ENCODE measurements around the gene HBZ.
"Not testable (repeated sequence)": the region's sequence is repeated elsewhere in the genome, so short reads cannot be mapped to it uniquely, and the experiment has no call there.

The HBZ gene

DNA sequence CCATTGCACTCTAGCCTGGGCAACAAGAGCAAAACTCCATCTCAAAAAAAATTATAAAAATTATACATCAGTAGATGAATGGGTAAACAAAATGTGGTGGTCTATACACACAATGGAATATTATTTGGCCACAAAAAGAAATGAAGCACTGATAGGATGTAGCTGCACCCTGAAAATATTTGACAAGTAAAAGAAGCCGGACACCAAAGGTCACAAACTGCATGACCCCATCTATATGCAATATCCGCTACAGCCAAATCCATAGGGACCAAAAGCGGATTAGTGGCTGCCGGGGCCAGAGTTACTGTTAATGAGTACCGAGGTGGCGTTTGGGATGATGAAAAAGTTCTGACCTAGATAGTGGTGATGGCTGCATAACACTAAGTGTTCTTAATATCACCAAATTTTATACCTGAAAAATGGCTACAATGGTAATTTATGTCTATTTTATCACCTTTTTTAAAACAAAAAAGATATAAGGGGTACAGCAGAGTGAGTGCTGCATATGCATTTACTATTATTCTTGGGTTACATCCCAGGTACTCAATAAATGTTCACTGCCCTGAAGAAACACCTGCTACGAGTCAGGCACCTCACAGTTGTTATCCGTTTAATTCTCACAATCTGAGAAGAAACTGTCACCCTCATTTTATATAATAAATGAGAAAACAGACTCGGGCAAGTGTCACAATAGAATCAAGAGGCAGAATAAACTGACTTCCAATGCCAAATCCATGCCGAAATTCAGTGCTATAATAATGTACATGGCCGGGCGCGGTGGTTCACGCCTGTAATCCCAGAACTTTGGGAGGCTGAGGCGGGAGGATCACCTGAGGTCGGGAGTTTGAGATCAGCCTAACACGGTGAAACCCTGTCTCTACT, 27.0 kb downstream of the HBZ start:
- DNase-seq (ENCODE audit: low spot score), result no peak

DNA sequence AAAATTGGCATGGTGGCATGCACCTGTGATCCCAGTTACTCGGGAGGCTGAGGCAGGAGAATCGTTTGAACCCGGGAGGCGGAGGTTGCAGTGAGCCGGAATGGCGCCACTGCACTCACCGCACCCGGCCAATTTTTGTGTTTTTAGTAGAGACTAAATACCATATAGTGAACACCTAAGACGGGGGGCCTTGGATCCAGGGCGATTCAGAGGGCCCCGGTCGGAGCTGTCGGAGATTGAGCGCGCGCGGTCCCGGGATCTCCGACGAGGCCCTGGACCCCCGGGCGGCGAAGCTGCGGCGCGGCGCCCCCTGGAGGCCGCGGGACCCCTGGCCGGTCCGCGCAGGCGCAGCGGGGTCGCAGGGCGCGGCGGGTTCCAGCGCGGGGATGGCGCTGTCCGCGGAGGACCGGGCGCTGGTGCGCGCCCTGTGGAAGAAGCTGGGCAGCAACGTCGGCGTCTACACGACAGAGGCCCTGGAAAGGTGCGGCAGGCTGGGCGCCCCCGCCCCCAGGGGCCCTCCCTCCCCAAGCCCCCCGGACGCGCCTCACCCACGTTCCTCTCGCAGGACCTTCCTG, 27.7 kb downstream of the HBZ start, which contains the start of gene HBQ1:
Gene HBQ1, plus strand, starts transcription at position 359 of the 575 bp plus-strand sequence. Its CDS starts 28 bp downstream, at position 387.
- DNase-seq (ENCODE audit: low spot score), result no peak

DNA sequence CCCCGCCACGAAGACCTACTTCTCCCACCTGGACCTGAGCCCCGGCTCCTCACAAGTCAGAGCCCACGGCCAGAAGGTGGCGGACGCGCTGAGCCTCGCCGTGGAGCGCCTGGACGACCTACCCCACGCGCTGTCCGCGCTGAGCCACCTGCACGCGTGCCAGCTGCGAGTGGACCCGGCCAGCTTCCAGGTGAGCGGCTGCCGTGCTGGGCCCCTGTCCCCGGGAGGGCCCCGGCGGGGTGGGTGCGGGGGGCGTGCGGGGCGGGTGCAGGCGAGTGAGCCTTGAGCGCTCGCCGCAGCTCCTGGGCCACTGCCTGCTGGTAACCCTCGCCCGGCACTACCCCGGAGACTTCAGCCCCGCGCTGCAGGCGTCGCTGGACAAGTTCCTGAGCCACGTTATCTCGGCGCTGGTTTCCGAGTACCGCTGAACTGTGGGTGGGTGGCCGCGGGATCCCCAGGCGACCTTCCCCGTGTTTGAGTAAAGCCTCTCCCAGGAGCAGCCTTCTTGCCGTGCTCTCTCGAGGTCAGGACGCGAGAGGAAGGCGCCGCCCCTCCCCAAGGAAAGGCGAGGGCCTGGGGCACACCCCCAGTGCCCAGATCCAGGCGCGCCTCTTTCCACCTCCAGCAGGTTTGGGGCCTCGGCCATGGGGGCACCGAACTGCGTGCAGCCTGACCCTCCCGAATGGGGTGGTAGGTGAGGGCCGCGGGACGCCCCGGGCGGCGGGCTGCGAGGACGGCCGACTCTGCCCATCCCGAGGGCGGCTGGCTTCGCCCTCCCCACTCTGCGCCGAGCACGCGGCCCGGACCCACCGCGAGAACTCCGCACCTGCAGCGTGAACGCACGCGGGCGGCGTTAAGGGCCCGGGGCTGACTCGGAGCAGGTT, 28.5 kb downstream of the HBZ start:
- peak; percentile 58 for DNase-seq (ENCODE audit: low spot score)

DNA sequence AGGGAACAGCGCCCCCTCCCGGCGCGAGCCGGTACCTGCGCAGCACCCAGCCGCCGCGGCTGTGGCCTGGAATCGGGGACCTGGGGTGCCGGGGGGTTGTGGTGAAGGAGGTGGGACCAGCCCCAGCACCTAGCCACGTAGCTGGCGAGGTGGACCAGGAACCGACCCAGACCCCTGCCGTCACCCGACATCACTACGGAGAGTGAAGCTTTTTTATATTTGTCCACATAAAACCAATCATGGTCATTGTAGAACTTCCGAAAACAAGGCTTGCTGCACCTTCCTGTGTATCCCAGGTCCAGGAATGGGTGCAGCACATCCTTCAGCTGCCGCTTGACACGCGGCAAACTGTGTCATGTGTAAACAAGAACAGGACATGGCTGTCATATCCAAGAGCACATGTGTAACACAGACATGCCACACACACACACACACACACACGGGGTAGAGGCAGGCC, 29.1 kb downstream of the HBZ start:
- no peak for DNase-seq (ENCODE audit: low spot score)

DNA sequence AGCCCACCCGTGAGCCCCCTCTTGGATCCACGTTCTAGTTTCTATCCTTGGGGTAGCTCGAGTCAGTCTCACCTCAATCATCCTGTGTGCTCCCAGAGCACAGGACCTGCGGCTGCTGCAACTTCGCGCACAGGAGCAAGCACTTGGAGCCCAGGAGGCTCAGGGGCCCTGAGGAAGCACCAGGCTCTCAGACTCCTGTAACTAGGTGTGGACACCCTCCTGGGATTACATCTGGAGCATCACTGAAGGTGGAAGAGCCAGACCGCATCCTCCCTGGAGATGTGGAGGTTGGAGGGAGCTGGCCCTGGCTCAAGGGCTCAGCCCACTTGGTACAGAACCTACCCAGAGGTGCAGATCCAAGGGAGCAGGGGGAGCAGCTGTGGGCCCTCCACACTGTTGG, 30.6 kb downstream of the HBZ start:
- no peak for DNase-seq (ENCODE audit: low spot score)

DNA sequence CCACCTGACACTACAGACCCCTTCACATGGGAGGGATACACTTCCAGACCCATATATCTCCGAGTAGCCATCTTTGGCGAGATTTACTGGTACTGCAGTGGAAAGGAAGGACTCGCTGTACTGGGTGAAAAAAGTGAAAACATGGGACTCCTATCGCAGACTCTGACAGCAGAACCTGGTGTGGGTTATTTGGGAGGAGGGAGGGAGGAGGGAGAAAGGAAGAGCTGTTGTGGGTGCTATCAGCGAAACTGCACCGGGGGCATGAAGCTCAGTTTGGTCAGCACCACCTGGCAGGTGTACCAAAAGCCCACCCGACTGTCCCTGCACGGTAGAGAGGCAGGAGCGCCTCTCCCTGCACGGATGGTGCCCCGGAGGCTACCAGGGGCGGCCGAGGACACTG, 32.8 kb downstream of the HBZ start:
- DNase-seq (ENCODE audit: low spot score), result no peak

GRCh38 chr16:185691-186090, 33.2 kb downstream of the HBZ start:
- DNase-seq (ENCODE audit: low spot score), result no peak

DNA sequence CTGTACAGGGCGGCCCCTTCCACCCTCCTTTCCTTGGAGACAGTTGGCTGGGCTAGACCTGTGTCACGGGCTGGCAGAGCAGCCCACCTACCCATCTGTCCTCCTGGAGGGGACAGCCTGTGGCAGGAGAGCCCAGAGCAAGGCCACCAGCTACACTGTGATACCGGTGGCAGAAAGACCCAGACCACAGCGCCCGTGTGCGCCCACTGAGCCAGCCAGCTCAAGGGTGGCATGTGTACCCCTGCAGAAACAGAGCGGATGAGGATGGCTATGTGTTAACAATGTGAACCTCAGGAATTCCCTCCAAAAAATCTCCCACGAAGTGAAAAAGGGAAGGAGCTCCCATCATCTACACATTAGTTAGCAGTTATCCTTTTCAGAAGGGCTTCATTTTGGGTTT, 34.9 kb downstream of the HBZ start:
- DNase-seq (ENCODE audit: low spot score), result no peak

DNA sequence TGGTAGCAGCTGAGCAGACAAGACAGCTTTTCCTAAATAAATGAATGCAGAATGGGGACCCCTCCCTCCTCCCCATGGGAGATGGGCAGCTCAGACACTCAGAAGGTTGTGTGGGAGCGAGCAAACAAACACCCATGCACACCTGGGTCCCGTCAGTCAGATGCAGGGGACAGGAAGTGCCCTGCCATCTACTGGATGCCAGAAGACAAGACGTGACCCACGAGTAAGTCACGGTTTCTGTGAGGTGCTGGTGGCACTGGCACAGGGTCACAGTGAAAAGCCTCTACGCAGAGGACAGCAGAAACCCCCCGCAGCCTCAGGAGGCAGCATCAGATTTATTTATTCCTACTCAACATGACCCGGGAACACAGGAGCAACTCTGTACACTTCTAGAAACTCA, 36.2 kb downstream of the HBZ start:
- DNase-seq (ENCODE audit: low spot score), result no peak

DNA sequence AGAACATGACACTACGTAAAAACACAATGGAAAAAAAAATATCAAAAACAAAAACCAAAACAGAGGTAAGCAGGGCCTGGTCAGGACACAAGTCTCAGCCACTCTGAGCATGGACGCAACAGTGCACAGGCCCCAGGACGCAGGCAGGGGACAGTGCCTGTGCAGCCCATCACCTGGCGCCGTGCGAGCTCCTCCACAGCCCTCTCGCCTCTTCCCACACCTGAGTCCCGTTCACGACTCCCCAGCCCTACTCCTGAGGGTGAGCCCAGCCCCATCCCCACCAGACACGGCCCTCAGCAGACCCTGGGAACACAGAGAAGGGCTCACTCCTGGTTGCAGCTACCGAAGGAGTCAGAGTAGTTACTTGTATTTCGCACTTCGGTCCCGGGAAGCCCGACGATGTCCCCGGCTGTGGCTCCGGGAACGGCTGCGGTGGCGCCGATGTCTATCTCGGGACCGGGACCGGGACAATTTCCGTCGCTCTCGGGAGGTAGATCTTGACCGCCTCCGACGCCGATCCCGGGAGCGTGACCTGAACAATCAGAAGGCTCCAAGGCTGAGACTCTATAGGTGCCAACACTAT, 37.3 kb downstream of the HBZ start:
- no peak for DNase-seq (ENCODE audit: low spot score)

DNA sequence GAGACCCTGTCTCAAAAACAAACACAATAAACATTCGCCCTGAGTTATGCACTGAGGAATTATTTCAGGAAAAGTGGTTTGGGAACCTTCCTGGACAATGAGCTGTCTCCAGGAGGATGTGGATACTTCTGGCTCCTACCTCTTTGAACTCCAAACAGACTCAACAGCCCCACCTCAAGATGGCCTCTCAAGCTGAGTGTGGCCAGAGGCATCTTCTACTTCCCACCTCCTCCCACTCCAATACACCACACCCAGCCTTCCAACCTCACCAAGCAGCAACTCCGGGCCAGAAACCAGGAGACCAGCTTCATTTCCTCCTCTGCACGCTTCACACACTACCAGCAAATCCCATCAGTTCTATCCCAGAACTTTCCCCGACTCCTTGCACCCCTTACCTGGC, 39.4 kb downstream of the HBZ start:
- DNase-seq (ENCODE audit: low spot score), result no peak

- DNase-seq (ENCODE audit: low spot score), result no peak
Observed at GRCh38 chr16:192686-193085, 40.2 kb downstream of the HBZ start.

GRCh38 chr16:193441-193840, 41.0 kb downstream of the HBZ start:
- no peak for DNase-seq (ENCODE audit: low spot score)

- DNase-seq (ENCODE audit: low spot score), result no peak
Observed at GRCh38 chr16:194516-194915, 42.1 kb downstream of the HBZ start.

DNA sequence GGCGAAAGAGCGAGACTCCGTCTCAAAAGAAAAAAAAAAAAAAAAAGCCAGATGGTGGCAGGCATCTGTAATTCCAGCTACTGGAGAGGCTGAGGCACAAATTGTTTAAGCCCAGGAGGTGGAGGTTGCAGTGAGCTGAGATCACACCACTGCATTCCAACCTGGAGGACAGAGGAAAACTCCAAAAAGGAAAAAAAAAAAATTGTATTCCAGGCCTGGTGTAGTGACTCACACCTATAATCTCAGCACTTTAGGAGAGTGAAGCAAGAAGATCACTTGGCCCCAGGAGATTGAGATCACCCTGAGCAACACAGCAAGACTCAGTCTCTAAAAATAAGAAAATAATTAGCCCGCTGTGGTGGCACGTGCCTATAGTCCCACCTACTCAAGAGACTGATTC, 47.9 kb downstream of the HBZ start:
- no peak for DNase-seq (ENCODE audit: low spot score)

DNA sequence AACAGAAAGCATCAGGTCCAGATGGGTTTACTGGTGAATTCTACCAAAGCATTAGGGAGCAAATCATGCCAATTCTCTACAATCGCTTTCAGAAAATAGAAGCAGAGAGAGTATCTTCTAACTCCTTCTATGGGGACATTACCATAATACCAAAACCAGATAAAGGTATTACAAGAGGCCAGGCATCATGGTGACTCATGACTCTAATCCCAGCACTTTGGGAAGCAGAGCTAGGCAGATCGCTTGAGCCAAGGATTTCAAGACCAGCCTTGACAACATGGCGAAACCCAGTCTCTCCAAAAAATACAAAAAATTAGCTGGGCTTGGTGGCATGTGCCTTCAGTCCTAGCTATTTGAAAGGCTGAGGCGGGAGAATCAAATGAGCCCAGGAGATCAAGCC, 50.8 kb downstream of the HBZ start:
- no peak for DNase-seq (ENCODE audit: low spot score)

DNA sequence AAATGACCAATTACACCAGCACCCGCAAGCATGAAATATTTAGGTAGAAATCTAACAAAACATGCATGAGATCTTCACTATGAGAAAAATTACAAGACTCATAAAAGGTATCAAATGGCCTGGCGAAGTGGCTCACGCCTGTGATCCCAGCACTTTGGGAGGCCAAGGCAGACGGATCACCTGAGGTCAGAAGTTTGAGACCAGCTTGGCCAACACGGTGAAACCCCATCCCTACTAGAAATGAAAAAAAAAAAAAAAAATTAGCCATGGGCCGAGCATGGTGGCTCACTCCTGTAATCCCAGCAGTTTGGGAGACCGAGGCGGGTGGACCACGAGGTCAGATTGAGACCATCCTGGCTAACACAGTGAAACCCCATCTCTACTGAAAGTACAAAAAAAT, 51.6 kb downstream of the HBZ start:
- DNase-seq (ENCODE audit: low spot score), result not testable (repeated sequence)
